Measurements from ENCODE around the gene SPIB. TPM values are rescaled to one million over a fixed set of nuclear protein-coding genes. Genes with fewer than 3 reads are reported as not detected.

SPIB gene
- total and polyA plus RNA-seq, 10 donors, result 22.1 to 90.5 (median 41.3) TPM

- 93 to 95% (median 93%) methylated on average over 41 to 58 of the region's 58 CpGs for WGBS, 5 donors
- Histone ChIP-seq H3K4me1 (peaks cover 6 to 82% (median 47%) of the 10 kb centered on the region in 6 donors), H3K4me3 (no peak overlapping the region), H3K9me3 (no peaks in the 10 kb centered on the region), H3K36me3 (peaks cover 3 to 70% (median 58%) of the 10 kb centered on the region in 6 donors), H3K27me3 (replicated peaks in 1 of 7) (no peaks in the 10 kb centered on the region), H3K27ac (peak overlapping the region in 1 of 8 donors; percentile 11)
- TF ChIP-seq POLR2AphosphoS5 (IDR thresholded peaks at IDR 0.05), result peak in 2 of 3 donors; percentile 44 to 73
- no peak for TF ChIP-seq POLR2A (IDR thresholded peaks at IDR 0.05)
- intact Hi-C loops (cut with DNase I; ENCODE audit: low total_unique reads), result no loop called here
- no peak for DNase-seq
Observed at GRCh38 chr19:50381881-50382729, 36.6 kb upstream of the SPIB start.

GRCh38 chr19:50383001-50383851 lies 35.5 kb upstream of the SPIB start:
- peak overlapping the region in 6 of 8 donors; percentile 55 to 88 (median 68) for H3K4me3 ChIP-seq
- peaks cover 6 to 81% (median 43%) of the 10 kb centered on the region in 6 donors for H3K4me1 ChIP-seq
- peak overlapping the region; percentile 61 to 94 (median 88) for H3K27ac ChIP-seq
- peaks cover 3 to 69% (median 48%) of the 10 kb centered on the region in 6 donors for H3K36me3 ChIP-seq
- DNase-seq, result no peak
- WGBS, 5 donors, result 60 to 65% (median 64%) methylated on average over 21 of the region's 21 CpGs
- intact Hi-C loops (cut with DNase I; ENCODE audit: low total_unique reads), result no loop called here
- no peaks in the 10 kb centered on the region for H3K9me3 ChIP-seq
- H3K27me3 ChIP-seq (replicated peaks in 1 of 7), result no peaks in the 10 kb centered on the region
- TF ChIP-seq POLR2A (IDR thresholded peaks at IDR 0.05) (no peak), CTCF (IDR thresholded peaks at IDR 0.05 in 8 of 11, conservative IDR thresholded peaks at IDR 0.05 in 3 of 11) (no peak), POLR2AphosphoS5 (IDR thresholded peaks at IDR 0.05) (no peak)

- Histone ChIP-seq H3K4me1 (peaks cover 6 to 73% (median 40%) of the 10 kb centered on the region in 6 donors), H3K36me3 (peaks cover 3 to 61% (median 40%) of the 10 kb centered on the region in 6 donors), H3K4me3 (peak within 1 kb of the TSS; percentile 41 to 88 (median 66)), H3K9me3 (no peaks in the 10 kb centered on the region), H3K27me3 (replicated peaks in 1 of 7) (no peaks in the 10 kb centered on the region), H3K27ac (peak within 1 kb of the TSS; percentile 61 to 94 (median 88))
- DNase-seq, result peak; percentile 100
- WGBS, 5 donors, result 0 to 1% (median 1%) methylated on average over 67 to 78 of the region's 78 CpGs
- TF ChIP-seq POLR2A (IDR thresholded peaks at IDR 0.05) (peak in 1 of 3 donors; percentile 40), POLR2AphosphoS5 (IDR thresholded peaks at IDR 0.05) (peak; percentile 92 to 97 (median 92)), CTCF (IDR thresholded peaks at IDR 0.05 in 8 of 11, conservative IDR thresholded peaks at IDR 0.05 in 3 of 11) (peak in 2 of 11 experiments; percentile 31 to 35)
- intact Hi-C loops (cut with DNase I; ENCODE audit: low total_unique reads), result no loop called here
Observed at GRCh38 chr19:50383852-50384684, 34.7 kb upstream of the SPIB start, which contains the start of gene POLD1. POLD1 (plus strand) TSS chr19:50384347; CDS start chr19:50398852, 14,505 bp downstream.
